ENCODE data around the gene MAPRE2. TPM values are rescaled to one million over a fixed set of nuclear protein-coding genes. Genes with fewer than 3 reads are reported as not detected.

The MAPRE2 gene
- total and polyA plus RNA-seq, 2 of the 13 experiments (the other 11 are each of a cell fraction or from before 2014, with no cell fraction given), result 34.5 to 67.9 TPM

GRCh38 chr18:35171315-35171987 lies 130.2 kb downstream of the MAPRE2 start (continued):
- TF ChIP-seq HNF1A (IDR thresholded peaks at IDR 0.05; ENCODE audit: low read depth) (peak; percentile 90), HNF1A (CRISPR knock-in tag; IDR thresholded peaks at IDR 0.05; ENCODE audit: borderline replicate concordance) (peak; percentile 80; the same call in 1 of the 2 replicates), DNMT3B (CRISPR knock-in tag; conservative IDR thresholded peaks at IDR 0.05) (no peak; the same call in 1 of the 2 replicates), IRF2 (CRISPR knock-in tag; IDR thresholded peaks at IDR 0.05) (peak; percentile 14; the same call in 1 of the 2 replicates), CREBL2 (CRISPR knock-in tag; IDR thresholded peaks at IDR 0.05; ENCODE audit: borderline replicate concordance) (no peak), MTA3 (CRISPR knock-in tag; IDR thresholded peaks at IDR 0.05) (no peak), ATM (IDR thresholded peaks at IDR 0.05; ENCODE audit: borderline replicate concordance) (no peak), ZNF136 (CRISPR knock-in tag; IDR thresholded peaks at IDR 0.05; ENCODE audit: low read depth) (no peak), TEAD2 (CRISPR knock-in tag; IDR thresholded peaks at IDR 0.05) (no peak), ZNF30 (CRISPR knock-in tag; IDR thresholded peaks at IDR 0.05) (no peak), DR1 (CRISPR knock-in tag; IDR thresholded peaks at IDR 0.05) (no peak), KLF9 (CRISPR knock-in tag; IDR thresholded peaks at IDR 0.05; ENCODE audit: low read depth) (no peak)
- TF ChIP-seq, protein P1, sequence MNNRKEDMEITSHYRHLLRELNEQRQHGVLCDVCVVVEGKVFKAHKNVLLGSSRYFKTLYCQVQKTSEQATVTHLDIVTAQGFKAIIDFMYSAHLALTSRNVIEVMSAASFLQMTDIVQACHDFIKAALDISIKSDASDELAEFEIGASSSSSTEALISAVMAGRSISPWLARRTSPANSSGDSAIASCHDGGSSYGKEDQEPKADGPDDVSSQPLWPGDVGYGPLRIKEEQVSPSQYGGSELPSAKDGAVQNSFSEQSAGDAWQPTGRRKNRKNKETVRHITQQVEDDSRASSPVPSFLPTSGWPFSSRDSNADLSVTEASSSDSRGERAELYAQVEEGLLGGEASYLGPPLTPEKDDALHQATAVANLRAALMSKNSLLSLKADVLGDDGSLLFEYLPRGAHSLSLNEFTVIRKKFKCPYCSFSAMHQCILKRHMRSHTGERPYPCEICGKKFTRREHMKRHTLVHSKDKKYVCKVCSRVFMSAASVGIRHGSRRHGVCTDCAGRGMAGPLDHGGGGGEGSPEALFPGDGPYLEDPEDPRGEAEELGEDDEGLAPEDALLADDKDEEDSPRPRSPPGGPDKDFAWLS (CRISPR knock-in tag; IDR thresholded peaks at IDR 0.05; ENCODE audit: borderline replicate concordance), result no peak
- TF ChIP-seq, protein P2, sequence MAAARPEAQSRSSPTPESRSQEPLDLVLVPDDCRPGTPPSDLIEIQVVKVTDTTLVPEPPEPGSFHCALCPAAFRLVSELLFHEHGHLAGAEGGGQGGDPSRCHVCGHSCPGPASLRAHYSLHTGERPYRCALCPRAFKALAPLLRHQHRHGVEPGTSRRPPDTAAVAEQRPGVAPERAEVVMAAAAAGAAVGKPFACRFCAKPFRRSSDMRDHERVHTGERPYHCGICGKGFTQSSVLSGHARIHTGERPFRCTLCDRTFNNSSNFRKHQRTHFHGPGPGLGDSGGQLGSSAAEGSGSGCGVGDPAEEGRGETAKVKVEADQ (CRISPR knock-in tag; IDR thresholded peaks at IDR 0.05; ENCODE audit: borderline replicate concordance), result no peak
- TF ChIP-seq, protein P3, sequence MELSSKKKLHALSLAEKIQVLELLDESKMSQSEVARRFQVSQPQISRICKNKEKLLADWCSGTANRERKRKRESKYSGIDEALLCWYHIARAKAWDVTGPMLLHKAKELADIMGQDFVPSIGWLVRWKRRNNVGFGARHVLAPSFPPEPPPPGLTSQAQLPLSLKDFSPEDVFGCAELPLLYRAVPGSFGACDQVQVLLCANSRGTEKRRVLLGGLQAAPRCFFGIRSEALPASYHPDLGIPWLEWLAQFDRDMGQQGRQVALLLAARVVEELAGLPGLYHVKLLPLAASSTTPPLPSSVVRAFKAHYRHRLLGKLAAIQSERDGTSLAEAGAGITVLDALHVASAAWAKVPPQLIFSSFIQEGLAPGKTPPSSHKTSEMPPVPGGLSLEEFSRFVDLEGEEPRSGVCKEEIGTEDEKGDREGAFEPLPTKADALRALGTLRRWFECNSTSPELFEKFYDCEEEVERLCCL (CRISPR knock-in tag; IDR thresholded peaks at IDR 0.05; ENCODE audit: borderline replicate concordance), result no peak
- TF ChIP-seq, protein P4, sequence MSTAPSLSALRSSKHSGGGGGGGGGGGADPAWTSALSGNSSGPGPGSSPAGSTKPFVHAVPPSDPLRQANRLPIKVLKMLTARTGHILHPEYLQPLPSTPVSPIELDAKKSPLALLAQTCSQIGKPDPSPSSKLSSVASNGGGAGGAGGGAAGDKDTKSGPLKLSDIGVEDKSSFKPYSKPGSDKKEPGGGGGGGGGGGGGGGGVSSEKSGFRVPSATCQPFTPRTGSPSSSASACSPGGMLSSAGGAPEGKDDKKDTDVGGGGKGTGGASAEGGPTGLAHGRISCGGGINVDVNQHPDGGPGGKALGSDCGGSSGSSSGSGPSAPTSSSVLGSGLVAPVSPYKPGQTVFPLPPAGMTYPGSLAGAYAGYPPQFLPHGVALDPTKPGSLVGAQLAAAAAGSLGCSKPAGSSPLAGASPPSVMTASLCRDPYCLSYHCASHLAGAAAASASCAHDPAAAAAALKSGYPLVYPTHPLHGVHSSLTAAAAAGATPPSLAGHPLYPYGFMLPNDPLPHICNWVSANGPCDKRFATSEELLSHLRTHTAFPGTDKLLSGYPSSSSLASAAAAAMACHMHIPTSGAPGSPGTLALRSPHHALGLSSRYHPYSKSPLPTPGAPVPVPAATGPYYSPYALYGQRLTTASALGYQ (CRISPR knock-in tag; IDR thresholded peaks at IDR 0.05), result no peak

All from HepG2 (cell line).